Measurements from ENCODE around the gene ALLC.

The ALLC gene

GRCh38 chr2:3728104-3729054 lies 70.4 kb downstream of the ALLC start:
- peaks cover 0 to 9% (median 3%) of the 10 kb centered on the region in 4 donors for H3K4me1 ChIP-seq
- no peaks in the 10 kb centered on the region for H3K36me3 ChIP-seq
- H3K9me3 ChIP-seq, result no peaks in the 10 kb centered on the region
- peaks cover 0 to 4% of the 10 kb centered on the region in 2 donors for H3K27me3 ChIP-seq
- intact Hi-C loops (cut with DNase I; ENCODE audit: low total_unique reads), result no loop called here
- no peak for DNase-seq
- peak; percentile 49 to 62 for TF ChIP-seq CTCF (IDR thresholded peaks at IDR 0.05)
- H3K4me3 ChIP-seq, result no peak overlapping the region
- no peak overlapping the region for H3K27ac ChIP-seq

DNA sequence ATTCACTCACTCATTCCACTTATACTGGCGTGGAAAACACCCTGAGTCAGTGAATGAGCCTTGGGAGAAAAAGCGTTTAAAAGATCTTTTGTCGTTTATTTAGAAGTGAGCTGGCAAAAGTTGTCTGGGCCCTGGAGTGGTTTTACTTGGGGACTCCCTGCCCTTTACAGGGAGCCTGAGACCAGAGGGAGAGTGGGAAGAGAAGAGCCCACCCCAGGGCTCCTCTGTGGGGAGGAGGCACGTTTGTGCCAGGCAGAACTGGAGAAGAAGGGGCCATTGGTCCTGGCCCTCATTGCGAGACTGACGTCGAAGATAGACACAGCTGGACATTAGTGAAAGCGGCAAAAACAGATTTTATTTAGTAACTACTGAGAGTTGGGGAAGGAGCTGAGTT lies 71.1 kb downstream of the ALLC start:
- TF ChIP-seq CTCF (IDR thresholded peaks at IDR 0.05), result no peak
- DNase-seq, result no peak
- Histone ChIP-seq H3K4me1 (peaks cover 0 to 9% (median 3%) of the 10 kb centered on the region in 4 donors), H3K36me3 (no peaks in the 10 kb centered on the region), H3K9me3 (no peaks in the 10 kb centered on the region), H3K4me3 (no peak overlapping the region), H3K27me3 (peaks cover 0 to 4% of the 10 kb centered on the region in 2 donors), H3K27ac (no peak overlapping the region)
- intact Hi-C loops (cut with DNase I; ENCODE audit: low total_unique reads), result no loop called here

GRCh38 chr2:3729786-3730185 lies 71.8 kb downstream of the ALLC start:
- Histone ChIP-seq H3K4me1 (peaks cover 0 to 9% (median 3%) of the 10 kb centered on the region in 4 donors), H3K27me3 (peaks cover 0 to 3% of the 10 kb centered on the region in 2 donors), H3K4me3 (no peak overlapping the region), H3K27ac (no peak overlapping the region), H3K9me3 (no peaks in the 10 kb centered on the region), H3K36me3 (no peaks in the 10 kb centered on the region)
- intact Hi-C loops (cut with DNase I; ENCODE audit: low total_unique reads), result no loop called here
- no peak for DNase-seq
- no peak for TF ChIP-seq CTCF (IDR thresholded peaks at IDR 0.05)

DNA sequence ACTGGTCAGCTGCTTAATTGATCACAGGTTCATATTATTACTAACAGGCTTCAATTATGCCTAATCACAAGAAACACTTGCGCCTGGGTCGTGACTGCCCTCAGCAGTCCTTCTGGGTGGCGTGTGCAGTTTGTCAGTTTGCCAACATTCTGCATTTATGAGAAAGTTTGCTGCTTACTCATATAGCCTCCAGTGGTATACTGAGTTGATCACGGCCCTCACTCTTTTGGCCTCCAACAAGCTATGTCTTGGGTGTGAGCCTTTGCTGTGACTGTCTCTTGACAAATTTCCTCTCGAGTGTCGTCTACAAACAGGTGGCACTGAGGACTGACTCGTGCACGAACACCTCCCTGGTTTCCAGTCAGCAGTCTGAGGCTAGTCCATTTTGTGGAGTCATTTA lies 72.6 kb downstream of the ALLC start:
- no peak overlapping the region for H3K4me3 ChIP-seq
- intact Hi-C loops (cut with DNase I; ENCODE audit: low total_unique reads), result no loop called here
- H3K36me3 ChIP-seq, result no peaks in the 10 kb centered on the region
- peaks cover 0 to 9% (median 3%) of the 10 kb centered on the region in 4 donors for H3K4me1 ChIP-seq
- TF ChIP-seq CTCF (IDR thresholded peaks at IDR 0.05), result no peak
- no peaks in the 10 kb centered on the region for H3K9me3 ChIP-seq
- H3K27ac ChIP-seq, result no peak overlapping the region
- no peak for DNase-seq
- H3K27me3 ChIP-seq, result no peaks in the 10 kb centered on the region

GRCh38 chr2:3731829-3732228 lies 73.8 kb downstream of the ALLC start:
- intact Hi-C loops (cut with DNase I; ENCODE audit: low total_unique reads), result no loop called here
- no peak for DNase-seq
- Histone ChIP-seq H3K36me3 (no peaks in the 10 kb centered on the region), H3K4me3 (no peak overlapping the region), H3K27ac (no peak overlapping the region), H3K27me3 (no peaks in the 10 kb centered on the region), H3K9me3 (no peaks in the 10 kb centered on the region), H3K4me1 (peaks cover 0 to 9% (median 3%) of the 10 kb centered on the region in 4 donors)
- TF ChIP-seq CTCF (IDR thresholded peaks at IDR 0.05), result no peak
